Peyer's patch (tissue), 4 donors: ENCODE results near the gene NFASC. TPM values are rescaled to one million over a fixed set of nuclear protein-coding genes. Genes with fewer than 3 reads are reported as not detected.

Experiments used
- DNase-seq, 3 donors: peaks; one replicate each; pipeline ENCODE4 v3.0.0-alpha.2; 2017 to 2019
- H3K27ac ChIP-seq, 4 donors: fragments of 200-600 bp; sonication (generic); one replicate each; pipeline ENCODE4 v1.5.1; 2016 to 2019
- H3K27me3 ChIP-seq, 2 donors: fragments of 200-600 bp; sonication (generic); one replicate each; pipeline ENCODE4 v1.5.1; 2019
- H3K36me3 ChIP-seq, 3 donors: fragments of 200-600 bp; sonication (generic); one replicate each; pipeline ENCODE4 v1.5.1; 2016 to 2019
- H3K4me1 ChIP-seq, 4 donors: fragments of 200-600 bp; sonication (generic); one replicate each; pipeline ENCODE4 v1.5.1; 2016 to 2019
- H3K4me3 ChIP-seq, 4 donors: fragments of 200-600 bp; sonication (generic); 1 replicate in 3 of 4; 2 replicates in 1 of 4; pipeline ENCODE4 v1.5.1; 2016 to 2019; ENCODE audit warnings: mild to moderate bottlenecking in 1 of 4
- H3K9me3 ChIP-seq, 4 donors: fragments of 200-600 bp; sonication (generic); one replicate each; pipeline ENCODE4 v1.5.1; 2016 to 2019; ENCODE audit warnings: mild to moderate bottlenecking in 1 of 4
- POLR2A ChIP-seq, 2 donors: fragments of 450-650 bp; IDR thresholded peaks; one replicate each; pipeline ENCODE4 v1.5.1; 2017; ENCODE audit warnings: antibody characterized with exemption in 2 of 2, mild to moderate bottlenecking in 2 of 2, moderate library complexity in 2 of 2
- total RNA-seq, 4 donors: library from RNA; depleted of rRNA; stranded (reverse); fragments of >200 nt; gene quantifications; one replicate each; pipeline ENCODE4 v1.1.0, GENCODE V29; 2016
- TF ChIP-seq, protein P1 (sequence below), 6 experiments: fragments of 450-650 bp in 4 of 6; fragments of 200-600 bp in 2 of 6; sonication (generic) in 1 of 6; IDR thresholded peaks; one replicate each; pipeline ENCODE4 v1.5.1; 2017 to 2019; ENCODE audit warnings: antibody characterized with exemption in 6 of 6, mild to moderate bottlenecking in 3 of 6, moderate library complexity in 1 of 6

NFASC gene
- total RNA-seq, 4 donors from 2014 or later, result 3.2 to 90.0 (median 13.2) TPM

GRCh38 chr1:205043866-205044265 is 173.2 kb downstream of the NFASC start:
- Histone ChIP-seq H3K9me3 (no peaks in the 10 kb centered on the region), H3K36me3 (no peaks in the 10 kb centered on the region), H3K4me1 (peaks cover 0 to 7% (median 0%) of the 10 kb centered on the region in 4 donors), H3K27ac (no peak overlapping the region), H3K27me3 (peaks cover 0 to 6% of the 10 kb centered on the region in 2 donors), H3K4me3 (no peak overlapping the region)
- TF ChIP-seq, protein P1, sequence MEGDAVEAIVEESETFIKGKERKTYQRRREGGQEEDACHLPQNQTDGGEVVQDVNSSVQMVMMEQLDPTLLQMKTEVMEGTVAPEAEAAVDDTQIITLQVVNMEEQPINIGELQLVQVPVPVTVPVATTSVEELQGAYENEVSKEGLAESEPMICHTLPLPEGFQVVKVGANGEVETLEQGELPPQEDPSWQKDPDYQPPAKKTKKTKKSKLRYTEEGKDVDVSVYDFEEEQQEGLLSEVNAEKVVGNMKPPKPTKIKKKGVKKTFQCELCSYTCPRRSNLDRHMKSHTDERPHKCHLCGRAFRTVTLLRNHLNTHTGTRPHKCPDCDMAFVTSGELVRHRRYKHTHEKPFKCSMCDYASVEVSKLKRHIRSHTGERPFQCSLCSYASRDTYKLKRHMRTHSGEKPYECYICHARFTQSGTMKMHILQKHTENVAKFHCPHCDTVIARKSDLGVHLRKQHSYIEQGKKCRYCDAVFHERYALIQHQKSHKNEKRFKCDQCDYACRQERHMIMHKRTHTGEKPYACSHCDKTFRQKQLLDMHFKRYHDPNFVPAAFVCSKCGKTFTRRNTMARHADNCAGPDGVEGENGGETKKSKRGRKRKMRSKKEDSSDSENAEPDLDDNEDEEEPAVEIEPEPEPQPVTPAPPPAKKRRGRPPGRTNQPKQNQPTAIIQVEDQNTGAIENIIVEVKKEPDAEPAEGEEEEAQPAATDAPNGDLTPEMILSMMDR (IDR thresholded peaks at IDR 0.05), result no peak
- TF ChIP-seq POLR2A (IDR thresholded peaks at IDR 0.05), result no peak
- DNase-seq, result no peak

DNA sequence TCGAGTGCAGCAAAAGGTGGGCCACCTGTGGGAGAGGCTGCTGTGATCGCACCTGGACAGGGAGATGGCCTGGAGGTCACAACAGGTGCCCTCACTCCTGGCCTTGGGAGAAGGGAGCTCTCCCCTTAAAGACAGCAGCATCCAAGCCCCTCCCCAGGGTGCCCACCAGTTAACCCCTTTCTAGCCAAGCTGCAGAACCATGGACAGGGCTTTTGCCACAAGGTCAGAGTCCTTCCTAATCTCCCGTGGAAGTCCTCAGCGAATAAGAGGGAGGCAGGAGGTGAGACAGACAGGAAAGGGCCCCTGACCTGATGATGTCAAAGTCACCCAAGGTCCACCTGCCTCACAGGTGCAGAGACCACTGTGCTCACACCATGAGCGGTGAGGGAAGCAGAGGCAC is 174.1 kb downstream of the NFASC start:
- Histone ChIP-seq H3K4me1 (peaks cover 0 to 7% (median 0%) of the 10 kb centered on the region in 4 donors), H3K9me3 (no peaks in the 10 kb centered on the region), H3K36me3 (no peaks in the 10 kb centered on the region), H3K4me3 (no peak overlapping the region), H3K27me3 (peaks cover 0 to 6% of the 10 kb centered on the region in 2 donors), H3K27ac (no peak overlapping the region)
- no peak for DNase-seq
- TF ChIP-seq, protein P1 (IDR thresholded peaks at IDR 0.05), result no peak
- TF ChIP-seq POLR2A (IDR thresholded peaks at IDR 0.05), result no peak

DNA sequence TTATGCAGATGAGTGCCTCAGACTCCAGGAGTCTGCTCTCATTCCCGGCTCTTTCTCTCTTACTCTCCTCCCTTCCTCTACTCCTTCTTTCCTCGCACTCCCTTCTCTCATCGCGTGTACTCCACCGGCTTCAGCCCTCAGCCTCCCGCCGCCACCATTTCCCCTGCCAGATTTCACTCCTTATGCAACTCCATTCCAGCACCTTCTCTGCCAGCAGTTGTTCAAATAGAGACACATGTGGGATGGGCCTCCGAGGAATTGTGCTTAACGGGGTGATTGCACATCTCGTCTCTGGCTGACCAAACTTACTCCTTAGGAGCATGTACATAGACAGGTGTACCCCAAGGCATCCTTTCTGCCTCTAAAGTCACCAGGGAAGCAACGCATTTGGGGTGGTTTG is 174.5 kb downstream of the NFASC start:
- TF ChIP-seq, protein P1 (IDR thresholded peaks at IDR 0.05), result no peak
- no peak for TF ChIP-seq POLR2A (IDR thresholded peaks at IDR 0.05)

GRCh38 chr1:205046870-205047269 is 176.2 kb downstream of the NFASC start:
- H3K36me3 ChIP-seq, result no peaks in the 10 kb centered on the region
- no peak for TF ChIP-seq POLR2A (IDR thresholded peaks at IDR 0.05)
- TF ChIP-seq, protein P1 (IDR thresholded peaks at IDR 0.05), result no peak
- H3K9me3 ChIP-seq, result no peaks in the 10 kb centered on the region
- H3K4me3 ChIP-seq, result no peak overlapping the region
- no peak overlapping the region for H3K27ac ChIP-seq
- peaks cover 0 to 6% of the 10 kb centered on the region in 2 donors for H3K27me3 ChIP-seq
- no peak for DNase-seq
- peaks cover 0 to 7% (median 0%) of the 10 kb centered on the region in 4 donors for H3K4me1 ChIP-seq

More for the DNA sequence above, 174.5 kb downstream of the NFASC start:
- no peak for DNase-seq
- H3K27ac ChIP-seq, result no peak overlapping the region
- H3K4me1 ChIP-seq, result peaks cover 0 to 7% (median 0%) of the 10 kb centered on the region in 4 donors
- no peak overlapping the region for H3K4me3 ChIP-seq
- H3K27me3 ChIP-seq, result peaks cover 0 to 6% of the 10 kb centered on the region in 2 donors
- H3K9me3 ChIP-seq, result no peaks in the 10 kb centered on the region
- no peaks in the 10 kb centered on the region for H3K36me3 ChIP-seq

- no peak for DNase-seq
- Histone ChIP-seq H3K27me3 (peaks cover 0 to 4% of the 10 kb centered on the region in 2 donors), H3K27ac (no peak overlapping the region), H3K36me3 (no peaks in the 10 kb centered on the region), H3K4me3 (no peak overlapping the region), H3K4me1 (peaks cover 0 to 4% (median 0%) of the 10 kb centered on the region in 4 donors), H3K9me3 (no peaks in the 10 kb centered on the region)
- TF ChIP-seq, protein P1 (IDR thresholded peaks at IDR 0.05), result no peak
- TF ChIP-seq POLR2A (IDR thresholded peaks at IDR 0.05), result no peak
Observed at GRCh38 chr1:205047764-205048231, 177.1 kb downstream of the NFASC start.

DNA sequence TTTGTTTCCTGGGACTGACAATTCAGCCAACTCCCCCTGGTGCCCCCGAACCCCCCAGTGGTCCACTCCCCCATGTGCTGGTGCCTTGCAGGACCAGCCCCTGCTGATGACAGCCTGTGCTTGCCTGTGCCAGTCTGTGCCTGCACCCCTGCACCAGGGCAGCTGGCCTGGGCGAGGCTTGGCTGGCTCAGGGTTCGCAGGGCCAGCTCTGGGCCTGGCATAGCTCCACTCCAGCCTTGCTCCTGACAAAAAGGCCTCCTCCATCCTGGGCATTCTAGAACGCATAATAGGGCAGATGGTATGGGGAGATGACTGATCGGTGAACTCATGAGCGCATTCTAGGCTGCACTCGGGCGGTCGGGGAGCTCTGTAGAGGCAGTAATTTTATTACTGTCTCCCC is 177.7 kb downstream of the NFASC start:
- H3K36me3 ChIP-seq, result no peaks in the 10 kb centered on the region
- DNase-seq, result no peak
- TF ChIP-seq POLR2A (IDR thresholded peaks at IDR 0.05), result no peak
- TF ChIP-seq, protein P1 (IDR thresholded peaks at IDR 0.05), result no peak
- no peaks in the 10 kb centered on the region for H3K27me3 ChIP-seq
- no peak overlapping the region for H3K27ac ChIP-seq
- H3K4me3 ChIP-seq, result no peak overlapping the region
- H3K9me3 ChIP-seq, result no peaks in the 10 kb centered on the region
- no peaks in the 10 kb centered on the region for H3K4me1 ChIP-seq
